DND-41 (cell line): Measurements from ENCODE around the gene SMCO4.

ENCODE experiments used
- CTCF ChIP-seq: IDR thresholded peaks from 2 replicates; pipeline ENCODE4 v1.5.1; 2012; ENCODE audit warnings: borderline replicate concordance, low read length, moderate library complexity, mild to moderate bottlenecking; ENCODE audit not compliant: poor library complexity, severe bottlenecking; ENCODE audit errors: extremely low read depth
- EZH2 ChIP-seq: IDR thresholded peaks from 3 replicates; pipeline ENCODE4 v1.6.1; 2012; ENCODE audit warnings: borderline replicate concordance, low read depth, mild to moderate bottlenecking, moderate library complexity, low read length, inconsistent platforms; ENCODE audit not compliant: severe bottlenecking

DNA sequence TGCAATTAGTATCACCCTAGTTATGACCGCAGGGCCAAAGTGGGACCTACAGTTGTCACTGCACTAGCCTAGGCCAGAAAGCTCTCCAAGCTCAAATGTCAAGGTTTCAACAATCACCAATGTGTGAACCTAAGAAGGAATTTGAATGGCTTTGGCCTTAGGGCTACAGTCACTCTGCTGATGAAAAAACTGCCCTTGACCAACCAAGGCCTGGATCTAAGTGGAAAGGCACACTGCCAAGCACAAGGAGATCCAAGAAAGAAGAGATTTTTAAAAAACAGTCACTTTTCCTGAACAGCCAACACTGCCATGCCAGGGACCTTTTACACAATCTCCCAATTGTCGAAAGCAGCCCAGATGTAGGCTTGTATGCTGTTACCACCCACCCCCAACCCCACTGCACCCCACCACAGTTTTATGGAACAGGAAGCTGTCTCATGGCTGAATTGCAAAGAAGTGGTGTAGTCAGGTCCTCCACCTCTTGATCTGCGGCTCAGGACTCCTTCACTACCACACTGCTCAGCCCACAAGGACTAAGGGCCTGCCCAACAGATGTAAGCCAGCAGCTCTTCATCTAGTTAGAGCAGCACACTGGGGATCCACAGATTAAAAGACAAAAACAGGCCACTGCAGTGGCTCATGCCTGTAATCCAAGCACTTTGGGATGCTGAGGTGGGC, 32.9 kb downstream of the SMCO4 start:
- no peak for TF ChIP-seq CTCF
- no peak for TF ChIP-seq EZH2
